SU-DHL-6 (cell line): ENCODE measurements around the gene ELP5.

Source experiments
- CTCF ChIP-seq: fragments of 200-600 bp; sonication (generic); IDR thresholded peaks from one replicate; pipeline ENCODE4 v1.5.1; 2017; ENCODE audit warnings: antibody characterized with exemption, mild to moderate bottlenecking, low read length, moderate library complexity; ENCODE audit not compliant: insufficient read depth, poor library complexity, severe bottlenecking
- EZH2phosphoT487 ChIP-seq: fragments of 200-600 bp; sonication (generic), shearing (Covaris generic); conservative IDR thresholded peaks from 2 replicates; pipeline ENCODE4 v1.6.1; 2018; ENCODE audit warnings: mild to moderate bottlenecking, antibody characterized with exemption, low read length, moderate library complexity, mixed read lengths

- TF ChIP-seq CTCF, result no peak
- TF ChIP-seq EZH2phosphoT487, result no peak
These were observed 28.6 kb upstream of the ELP5 start for GRCh38 chr17:7223375-7223774.
